PC-9 (cell line): ENCODE results near the gene MAL.

Experiments used
- CTCF ChIP-seq: fragments of 200-600 bp; sonication (generic); conservative IDR thresholded peaks from 2 replicates; pipeline ENCODE4 v1.6.1; 2017; ENCODE audit warnings: mixed run types, antibody characterized with exemption, mild to moderate bottlenecking, moderate library complexity
- EZH2 ChIP-seq: fragments of 200-600 bp; sonication (generic); IDR thresholded peaks from 2 replicates; pipeline ENCODE4 v1.8.0; 2017; ENCODE audit warnings: antibody characterized with exemption, low read depth

- TF ChIP-seq CTCF (no peak), EZH2 (no peak)
Observed at GRCh38 chr2:95072424-95072823, 46.9 kb downstream of the MAL start.
